GM12878 (cell line): ENCODE measurements around the gene LSM10. TPM values are rescaled to one million over a fixed set of nuclear protein-coding genes. Genes with fewer than 3 reads are reported as not detected.

Source experiments
- ATAC-seq: fragments of 200-7000 bp; cut with Tn5 transposase; 3 replicates; pipeline ENCODE4 v1.9.1; 2020; ENCODE audit warnings: mild to moderate bottlenecking, moderate library complexity
- BruUV-seq: library from RNA; stranded (reverse); fragments of 400-500 nt; replicated peaks from 2 replicates; lab custom pipeline; 2021; lab: Mats Ljungman, UMichigan
- CTCF ChIA-PET: fragments of 300-600 bp; sonication (Branson Sonifier 250); formaldehyde crosslinking; extraction: SDS; loops from one replicate; lab custom pipeline; 2021; ENCODE audit warnings: inconsistent platforms; lab: Yijun Ruan, JAX
- POLR2A ChIA-PET: fragments of 350-600 bp; formaldehyde crosslinking; extraction: SDS; loops from one replicate; lab custom pipeline; 2021; ENCODE audit warnings: inconsistent platforms; lab: Charles Lee
- RAD21 ChIA-PET: fragments of 300-600 bp; sonication (Branson Sonifier 250); formaldehyde crosslinking; loops from one replicate; lab custom pipeline; 2023; ENCODE audit warnings: antibody characterized with exemption; ENCODE audit not compliant: unreplicated experiment; lab: Charles Lee
- SMC1A ChIA-PET: fragments of 300-600 bp; sonication (Branson Sonifier 250); formaldehyde crosslinking; loops from one replicate; lab custom pipeline; 2023; ENCODE audit not compliant: unreplicated experiment, uncharacterized antibody; lab: Charles Lee
- DNase-seq: peaks from one replicate; pipeline ENCODE4 v3.0.0-alpha.2; 2011; ENCODE audit warnings: low read depth, low spot score
- FAIRE-seq: peaks from 3 replicates; lab custom pipeline; 2011; peaks lifted over from hg19 to GRCh38; lab: Jason Lieb, UNC
- H2AFZ ChIP-seq: 2 replicates; pipeline ENCODE4 v1.6.0; 2011; ENCODE audit warnings: low read depth, low read length, control low read depth; ENCODE audit not compliant: control insufficient read depth
- H3K27ac ChIP-seq: 2 replicates; pipeline ENCODE4 v1.5.1; 2011; ENCODE audit warnings: control low read depth; ENCODE audit not compliant: control insufficient read depth, insufficient read depth
- H3K27me3 ChIP-seq, 2 experiments: replicated peaks in 1 of 2; 2 replicates each; pipeline versions ENCODE4 v1.6.0 to v1.6.1; 2011; ENCODE audit warnings: low read length in 1 of 2; ENCODE audit not compliant: control insufficient read depth in 2 of 2, insufficient read depth in 2 of 2
- H3K36me3 ChIP-seq, 2 experiments: 2 replicates each; pipeline ENCODE4 v1.5.1; 2011; ENCODE audit warnings: low read length in 1 of 2; ENCODE audit not compliant: control insufficient read depth in 2 of 2, insufficient read depth in 2 of 2
- H3K4me1 ChIP-seq: 2 replicates; pipeline ENCODE4 v1.6.1; 2011; ENCODE audit warnings: mild to moderate bottlenecking, low read length, moderate library complexity, mixed read lengths; ENCODE audit not compliant: control insufficient read depth, insufficient read depth
- H3K4me2 ChIP-seq: 2 replicates; pipeline ENCODE4 v1.6.0; 2011; ENCODE audit warnings: control low read depth; ENCODE audit not compliant: control insufficient read depth, insufficient read depth
- H3K4me3 ChIP-seq: fragments of 200-600 bp; sonication (generic); 2 replicates; pipeline ENCODE4 v1.5.1; 2016
- H3K79me2 ChIP-seq: 2 replicates; pipeline ENCODE4 v1.6.0; 2011; ENCODE audit warnings: low read length; ENCODE audit not compliant: control insufficient read depth, insufficient read depth
- H3K9ac ChIP-seq: 2 replicates; pipeline ENCODE4 v1.8.0; 2011; ENCODE audit warnings: low read length, control low read depth, mixed read lengths; ENCODE audit not compliant: control insufficient read depth, insufficient read depth
- H3K9me3 ChIP-seq: replicated peaks from 3 replicates; pipeline ENCODE4 v1.5.1; 2011; ENCODE audit warnings: mild to moderate bottlenecking, low read length; ENCODE audit not compliant: control insufficient read depth, insufficient read depth
- H4K20me1 ChIP-seq: 2 replicates; pipeline ENCODE4 v1.6.0; 2011; ENCODE audit not compliant: control insufficient read depth, insufficient read depth
- BMI1 ChIP-seq: fragments of 450-650 bp; IDR thresholded peaks from 2 replicates; pipeline ENCODE4 v1.6.1; 2016; ENCODE audit warnings: mild to moderate bottlenecking, moderate library complexity, borderline replicate concordance
- CBX3 ChIP-seq: fragments of 200-600 bp; sonication (generic); IDR thresholded peaks from 2 replicates; pipeline ENCODE4 v1.6.1; 2016; ENCODE audit warnings: low read depth, borderline replicate concordance
- FOXK2 ChIP-seq: fragments of 450-650 bp; IDR thresholded peaks from 2 replicates; pipeline ENCODE4 v1.6.1; 2017; ENCODE audit warnings: mild to moderate bottlenecking, moderate library complexity
- HDGF ChIP-seq: fragments of 450-650 bp; IDR thresholded peaks from 2 replicates; pipeline ENCODE4 v1.6.1; 2016; ENCODE audit warnings: antibody characterized with exemption
- KAT2A ChIP-seq: conservative IDR thresholded peaks from 2 replicates; pipeline ENCODE4 v1.6.1; 2011; ENCODE audit warnings: low read depth, low read length; ENCODE audit not compliant: control insufficient read depth
- NR2F1 ChIP-seq: fragments of 450-650 bp; conservative IDR thresholded peaks from 2 replicates; pipeline ENCODE4 v1.6.1; 2017; ENCODE audit warnings: mild to moderate bottlenecking
- POLR2A ChIP-seq: IDR thresholded peaks from 2 replicates; pipeline ENCODE4 v1.6.1; 2011; ENCODE audit warnings: low read depth, mild to moderate bottlenecking, low read length
- RBBP5 ChIP-seq: fragments of 200-600 bp; sonication (generic); conservative IDR thresholded peaks from 2 replicates; pipeline ENCODE4 v1.6.1; 2016
- SMAD5 ChIP-seq: IDR thresholded peaks from 2 replicates; pipeline ENCODE4 v1.6.1; 2016; ENCODE audit warnings: antibody characterized with exemption, low read depth
- SMC3 ChIP-seq: IDR thresholded peaks from 2 replicates; pipeline ENCODE4 v1.6.1; 2011; ENCODE audit warnings: low read length, improper control_type of control experiment, borderline replicate concordance
- TAF1 ChIP-seq: IDR thresholded peaks from 2 replicates; pipeline ENCODE4 v1.6.1; 2011; ENCODE audit warnings: mild to moderate bottlenecking, low read depth, low read length, borderline replicate concordance
- WGBS: methylation state at CpG from one replicate; pipeline ENCODE4 v1.1.6; 2016; ENCODE audit warnings: low lambda C conversion rate; ENCODE audit not compliant: insufficient replicate concordance, insufficient coverage; ENCODE audit errors: missing lambda C conversion rate; 5-methylcytosine and 5-hydroxymethylcytosine counted together
- in situ Hi-C: fragments of 300-500 bp; cut with MboI; formaldehyde crosslinking; loops from 9 replicates; pipeline ENCODE4 v1.14.3; 2018; ENCODE audit warnings: mixed read lengths
- intact Hi-C: fragments of 100-400 bp; cut with micrococcal nuclease; formaldehyde crosslinking; loops from one replicate; pipeline ENCODE4 v1.14.2; 2022; ENCODE audit not compliant: unreplicated experiment
- polyA plus RNA-seq, 11 experiments: library from polyadenylated mRNA; depleted of rRNA in 4 of 11; unstranded in 6 of 11; stranded (reverse) in 5 of 11; fragments of >200 nt; fragmentation: Nextera tagmentation in 4 of 11; fragmentation: Illumina TruSeq in 1 of 11; extraction: Ambion mirVana in 4 of 11; extraction: Trizol in 1 of 11; gene quantifications; 1 replicate in 1 of 11; 2 replicates in 10 of 11; pipeline versions ENCODE4 v1.2.1 to v1.2.3, GENCODE V29; 2011 to 2016; ENCODE audit warnings: inconsistent platforms in 2 of 11, missing spikeins in 2 of 11, low read depth in 1 of 11
- total RNA-seq, 4 experiments: library from RNA; depleted of rRNA in 3 of 4; stranded (reverse); fragments of >200 nt in 3 of 4; fragmentation: Illumina TruSeq in 1 of 4; extraction: Trizol in 1 of 4; gene quantifications; 2 replicates each; pipeline versions ENCODE4 v1.2.1 to v1.2.3, GENCODE V29; 2013 to 2021

LSM10 gene
- total and polyA plus RNA-seq, 10 of the 15 experiments (the other 5 are each of a cell fraction or from before 2014, with no cell fraction given) = 13.1 to 103 (median 57.5) TPM

DNA sequence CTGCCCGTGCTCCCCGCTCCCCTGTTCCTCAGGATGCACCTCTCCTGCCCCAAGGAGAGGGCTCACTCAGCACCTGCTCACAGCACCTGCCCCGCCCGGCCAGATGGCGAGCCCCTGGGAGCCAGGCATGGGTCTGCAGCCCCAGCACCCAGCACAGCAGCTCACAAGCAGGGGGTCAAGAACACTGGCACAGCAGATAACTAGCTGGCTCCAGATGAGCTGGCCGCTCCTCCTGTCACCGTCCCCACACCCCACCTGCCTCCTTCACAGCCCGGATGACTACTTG is 53.4 kb downstream of the LSM10 start:
- Histone ChIP-seq H3K4me3 (no peak overlapping the region), H3K4me1 (peaks cover 12% of the 10 kb centered on the region), H3K9ac (no peak overlapping the region), H3K79me2 (no peaks in the 10 kb centered on the region; the same call in 1 of the 2 replicates), H3K9me3 (no peaks in the 10 kb centered on the region), H3K27ac (no peak overlapping the region), H2AFZ (no peak overlapping the region), H4K20me1 (no peaks in the 10 kb centered on the region), H3K36me3 (peaks cover 15 to 18% of the 10 kb centered on the region in 2 experiments; a peak in 3 of 4 replicates), H3K4me2 (no peak overlapping the region), H3K27me3 (no peaks in the 10 kb centered on the region)
- in situ Hi-C loops = no loop called here
- SMC1A ChIA-PET = no interaction called here
- DNase-seq = no peak
- TF ChIP-seq FOXK2 = no peak
- TF ChIP-seq POLR2A = no peak
- TF ChIP-seq SMAD5 = no peak
- no peak for TF ChIP-seq RBBP5
- TF ChIP-seq TAF1 = no peak
- POLR2A ChIA-PET = interaction anchor here (0.5 to 1.0 kb wide), 2 partner anchors 23 to 807 kb away, joined by 3 to 4 read pairs; no protein-coding TSS in a partner anchor
- CTCF ChIA-PET = interaction anchor here (0.6 to 13.5 kb wide), 4 partner anchors 16 to 117 kb away, joined by 3 to 157 read pairs (median 12); no protein-coding TSS in a partner anchor
- intact Hi-C loops = no loop called here
- no peak for FAIRE-seq
- no peak for ATAC-seq
- BruUV-seq = no TSS peak
- RAD21 ChIA-PET = interaction anchor here (0.6 kb wide), 1 partner anchor 76 kb away, joined by 3 read pairs; no protein-coding TSS in a partner anchor
- WGBS = 84% methylated on average over 8 of the region's 8 CpGs

DNA sequence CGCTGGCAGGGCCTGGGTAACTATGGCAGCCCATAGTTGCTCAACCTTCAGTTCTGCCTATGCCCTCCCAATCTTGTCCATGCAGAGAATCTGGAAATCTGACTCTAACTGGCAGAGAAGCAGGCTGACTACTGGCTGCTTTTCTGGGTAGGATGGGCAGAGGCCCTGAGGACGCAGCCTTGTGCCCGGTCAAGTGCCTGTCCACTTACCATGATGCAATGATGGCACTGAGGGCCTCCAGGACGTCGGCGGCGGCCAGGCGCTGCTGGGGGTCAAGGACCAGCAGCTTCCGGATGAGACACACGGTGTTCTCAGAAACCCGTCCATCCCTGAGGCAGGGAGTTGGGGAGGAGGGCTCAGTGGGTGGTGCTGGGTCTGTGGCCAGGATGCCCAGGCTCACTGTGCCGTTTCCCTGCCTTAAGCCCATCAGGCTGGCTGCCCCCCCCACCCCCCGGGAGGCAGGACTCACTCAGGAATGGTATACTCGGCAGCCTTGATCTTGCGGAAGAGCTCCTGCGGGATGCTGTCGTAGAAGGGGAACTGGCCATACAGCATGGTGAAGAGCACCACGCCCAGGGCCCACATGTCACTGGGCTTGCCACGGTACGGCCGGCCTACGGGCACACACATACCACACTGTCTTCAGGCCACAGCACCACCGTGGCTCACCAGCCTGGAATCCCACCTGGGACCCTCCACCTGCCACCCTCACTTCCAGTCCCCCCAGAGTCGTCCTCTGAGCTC is 53.9 kb downstream of the LSM10 start:
- FAIRE-seq (no peak), DNase-seq (no peak), ATAC-seq (no peak)
- SMC1A ChIA-PET = interaction anchor here (2.0 to 2.8 kb wide), 3 partner anchors 24 to 78 kb away, joined by 15 to 36 read pairs (median 16); no protein-coding TSS in a partner anchor
- TF ChIP-seq NR2F1 (no peak), CBX3 (no peak), HDGF (no peak), BMI1 (no peak), SMC3 (no peak), SMAD5 (no peak), KAT2A (no peak)
- Histone ChIP-seq H4K20me1 (no peaks in the 10 kb centered on the region), H3K4me2 (no peak overlapping the region), H3K9me3 (no peaks in the 10 kb centered on the region), H2AFZ (no peak overlapping the region), H3K9ac (no peak overlapping the region), H3K79me2 (no peaks in the 10 kb centered on the region; the same call in 1 of the 2 replicates), H3K4me1 (peaks cover 7% of the 10 kb centered on the region), H3K27me3 (no peaks in the 10 kb centered on the region), H3K36me3 (peaks cover 15 to 18% of the 10 kb centered on the region in 2 experiments; a peak in 3 of 4 replicates), H3K27ac (no peak overlapping the region), H3K4me3 (no peak overlapping the region)
- CTCF ChIA-PET = interaction anchor here (0.6 to 13.5 kb wide), 12 partner anchors 10 to 117 kb away, joined by 3 to 157 read pairs (median 6); partner anchors contain the start of gene SH3D21
- intact Hi-C loops = no loop called here
- WGBS = 93% methylated on average over 24 of the region's 24 CpGs
- POLR2A ChIA-PET = interaction anchor here (0.5 to 1.0 kb wide), 2 partner anchors 42 to 807 kb away, joined by 3 to 4 read pairs; no protein-coding TSS in a partner anchor
- RAD21 ChIA-PET = interaction anchor here (0.6 to 2.3 kb wide), 5 partner anchors 25 to 79 kb away, joined by 3 to 37 read pairs (median 15); no protein-coding TSS in a partner anchor
- in situ Hi-C loops = no loop called here
- no TSS peak for BruUV-seq
